K562 (cell line): Measurements from ENCODE around the gene ZNF385D. TPM values are rescaled to one million over a fixed set of nuclear protein-coding genes. Genes with fewer than 3 reads are reported as not detected.

ENCODE experiments used
- ATAC-seq: fragments of 200-7000 bp; cut with Tn5 transposase; 3 replicates; pipeline ENCODE4 v1.9.1; 2020; ENCODE audit warnings: moderate library complexity
- BruUV-seq: library from RNA; stranded (reverse); fragments of 400-500 nt; replicated peaks from 2 replicates; lab custom pipeline; 2021; lab: Mats Ljungman, UMichigan
- CTCF ChIA-PET: fragments of 300-600 bp; formaldehyde crosslinking; extraction: SDS; loops from one replicate; lab custom pipeline; 2021; ENCODE audit warnings: low intra/inter-chr PET ratio; lab: Yijun Ruan, JAX
- POLR2A ChIA-PET: fragments of 300-600, 350-650 bp; sonication (Branson Sonifier 250); formaldehyde crosslinking; extraction: SDS; loops from one replicate; lab custom pipeline; 2021; ENCODE audit warnings: antibody characterized with exemption, inconsistent platforms; lab: Yijun Ruan, JAX
- DNase-seq, 4 experiments: peaks; one replicate each; pipeline versions ENCODE4 v3.0.0 to v3.0.0-alpha.2; 2011 to 2018; ENCODE audit warnings: low spot score in 3 of 4, mixed read lengths in 3 of 4; ENCODE audit errors: extremely low read depth in 1 of 4
- FAIRE-seq: peaks from 2 replicates; lab custom pipeline; 2011; peaks lifted over from hg19 to GRCh38; lab: Jason Lieb, UNC
- H2AFZ ChIP-seq: 2 replicates; pipeline ENCODE4 v1.6.0; 2011; ENCODE audit warnings: low read depth, low read length, control low read depth, inconsistent platforms
- H3K27ac ChIP-seq: fragments of 200-600 bp; 3 replicates; pipeline ENCODE4 v1.8.0; 2011; ENCODE audit warnings: low read depth, mild to moderate bottlenecking, control low read depth, inconsistent platforms, low read length, moderate library complexity, mixed read lengths; ENCODE audit errors: extremely low read depth
- H3K27me3 ChIP-seq, 2 experiments: fragments of 300-600 bp in 1 of 2; 2 replicates in 1 of 2; 3 replicates in 1 of 2; pipeline versions ENCODE4 v1.6.0 to v1.8.0; 2011; ENCODE audit warnings: inconsistent platforms in 2 of 2, low read length in 2 of 2, mild to moderate bottlenecking in 1 of 2, mixed read lengths in 1 of 2, moderate library complexity in 1 of 2; ENCODE audit not compliant: control insufficient read depth in 2 of 2, insufficient read depth in 2 of 2
- H3K36me3 ChIP-seq: fragments of 300-600 bp; 3 replicates; pipeline ENCODE4 v1.8.0; 2011; ENCODE audit warnings: mild to moderate bottlenecking, low read length, inconsistent platforms; ENCODE audit not compliant: control insufficient read depth, insufficient read depth
- H3K4me1 ChIP-seq, 2 experiments: fragments of 200-600 bp in 1 of 2; replicated peaks in 1 of 2; 2 replicates in 1 of 2; 3 replicates in 1 of 2; pipeline versions ENCODE4 v1.5.1 to v1.8.0; 2011; ENCODE audit warnings: inconsistent platforms in 2 of 2, low read length in 2 of 2, mild to moderate bottlenecking in 1 of 2, mixed read lengths in 1 of 2, moderate library complexity in 1 of 2; ENCODE audit not compliant: control insufficient read depth in 2 of 2, insufficient read depth in 2 of 2
- H3K4me2 ChIP-seq: 2 replicates; pipeline ENCODE4 v1.6.1; 2011; ENCODE audit warnings: low read length, control low read depth, inconsistent platforms, mixed read lengths; ENCODE audit not compliant: insufficient read depth
- H3K4me3 ChIP-seq: fragments of 200-600 bp; sonication (generic), shearing (Covaris generic); 2 replicates; pipeline ENCODE4 v1.5.1; 2016; ENCODE audit warnings: control low read depth, inconsistent platforms
- H3K79me2 ChIP-seq: fragments of 200-600 bp; 3 replicates; pipeline ENCODE4 v1.8.0; 2011; ENCODE audit warnings: low read length, inconsistent platforms; ENCODE audit not compliant: control insufficient read depth, insufficient read depth
- H3K9ac ChIP-seq, 2 experiments: 2 replicates each; pipeline versions ENCODE4 v1.6.0 to v1.6.1; 2011; ENCODE audit warnings: low read depth in 2 of 2, low read length in 2 of 2, control low read depth in 1 of 2, inconsistent platforms in 1 of 2, mild to moderate bottlenecking in 1 of 2, mixed read lengths in 1 of 2; ENCODE audit not compliant: insufficient read depth in 1 of 2
- H3K9me1 ChIP-seq: one replicate; pipeline ENCODE4 v1.6.0; 2011; ENCODE audit warnings: inconsistent platforms, mild to moderate bottlenecking, low read length, moderate library complexity; ENCODE audit not compliant: control insufficient read depth, insufficient read depth
- H3K9me3 ChIP-seq: replicated peaks from 2 replicates; pipeline ENCODE4 v1.5.1; 2011; ENCODE audit warnings: low read depth, low read length, inconsistent platforms; ENCODE audit not compliant: control insufficient read depth, insufficient read depth
- H4K20me1 ChIP-seq: replicated peaks from 2 replicates; pipeline ENCODE4 v1.6.1; 2011; ENCODE audit warnings: low read length, inconsistent platforms, mixed read lengths; ENCODE audit not compliant: control insufficient read depth, insufficient read depth
- ARID4B ChIP-seq: sonication (generic); formaldehyde crosslinking; IDR thresholded peaks from 2 replicates; pipeline ENCODE4 v1.8.0; 2022; ENCODE audit warnings: mild to moderate bottlenecking, missing genetic modification reagents
- GTF2B ChIP-seq: IDR thresholded peaks from 2 replicates; pipeline ENCODE4 v1.6.1; 2011; ENCODE audit not compliant: insufficient read length; ENCODE audit errors: extremely low read depth
- SETDB1 ChIP-seq: IDR thresholded peaks from one replicate; pipeline ENCODE4 v1.6.1; 2012; ENCODE audit warnings: low read length, control low read depth, inconsistent platforms
- SMAD3 ChIP-seq: fragments of 450-650 bp; formaldehyde crosslinking; conservative IDR thresholded peaks from 2 replicates; pipeline ENCODE4 v1.4.0; 2020; ENCODE audit warnings: mild to moderate bottlenecking
- SMARCA4 ChIP-seq: fragments of 450-650 bp; IDR thresholded peaks from 2 replicates; pipeline ENCODE4 v1.6.1; 2016
- STAT6 ChIP-seq: sonication (generic); formaldehyde crosslinking; IDR thresholded peaks from 2 replicates; pipeline ENCODE4 v1.8.1; 2023; ENCODE audit warnings: mild to moderate bottlenecking, missing genetic modification reagents
- TSHZ1 ChIP-seq: fragments of 250-450 bp; sonication (Bioruptor Pico); IDR thresholded peaks from 2 replicates; pipeline ENCODE4 v1.4.0; 2020; ENCODE audit warnings: mild to moderate bottlenecking, moderate library complexity
- USF1 ChIP-seq: sonication (generic); formaldehyde crosslinking; IDR thresholded peaks from 2 replicates; pipeline ENCODE4 v1.9.0; 2022; ENCODE audit warnings: mild to moderate bottlenecking, missing genetic modification reagents
- ZNF507 ChIP-seq: conservative IDR thresholded peaks from 2 replicates; pipeline ENCODE4 v1.6.1; 2017; ENCODE audit warnings: missing genetic modification characterization, missing compliant biosample characterization
- WGBS: fragments of 100-300 bp; shearing (Covaris generic); methylation state at CpG from one replicate; pipeline ENCODE4 v1.1.6; 2016; ENCODE audit warnings: low coverage, mixed read lengths; ENCODE audit not compliant: insufficient coverage; ENCODE audit errors: missing lambda C conversion rate; 5-methylcytosine and 5-hydroxymethylcytosine counted together
- in situ Hi-C: fragments of 300-500 bp; cut with MboI; formaldehyde crosslinking; loops from 4 replicates; pipeline ENCODE4 v1.15.0; 2018; ENCODE audit warnings: inconsistent platforms, mixed read lengths
- intact Hi-C: fragments of 100-400 bp; cut with micrococcal nuclease; formaldehyde crosslinking; loops from 2 replicates; pipeline ENCODE4 v1.14.2; 2022
- polyA plus RNA-seq, 8 experiments: library from polyadenylated mRNA; depleted of rRNA in 4 of 8; stranded (reverse) in 5 of 8; unstranded in 3 of 8; fragments of >200 nt; fragmentation: Nextera tagmentation in 2 of 8; fragmentation: Illumina TruSeq in 1 of 8; extraction: Ambion mirVana in 2 of 8; extraction: Trizol in 1 of 8; gene quantifications; 2 replicates each; pipeline versions ENCODE4 v1.2.1 to v1.2.3, GENCODE V29; 2011 to 2014; ENCODE audit warnings: inconsistent platforms in 1 of 8, missing spikeins in 1 of 8
- total RNA-seq, 7 experiments: library from RNA; depleted of rRNA in 6 of 7; stranded (reverse); fragments of >200 nt in 6 of 7; fragmentation: Illumina TruSeq in 2 of 7; extraction: Trizol in 2 of 7; gene quantifications; 2 replicates each; pipeline versions ENCODE4 v1.2.1 to v1.2.3, GENCODE V29; 2011 to 2021; ENCODE audit warnings: low replicate concordance in 1 of 7

Gene ZNF385D
- total and polyA plus RNA-seq, 9 of the 15 experiments (the other 6 are each of a cell fraction or from before 2014, with no cell fraction given), result 0.14 to 1.7 (median 0.51) TPM

GRCh38 chr3:21634112-21634511 is 116.9 kb downstream of the ZNF385D start (continued):
- no peak for TF ChIP-seq GTF2B
- TF ChIP-seq, all 486 proteins: peak for 2

- Histone ChIP-seq H3K9ac (no peak overlapping the region), H4K20me1 (no peaks in the 10 kb centered on the region), H3K36me3 (no peaks in the 10 kb centered on the region), H3K9me1 (no peaks in the 10 kb centered on the region), H3K27ac (no peak overlapping the region), H2AFZ (no peak overlapping the region), H3K4me1 (no peaks in the 10 kb centered on the region), H3K27me3 (no peaks in the 10 kb centered on the region), H3K9me3 (no peaks in the 10 kb centered on the region), H3K4me2 (no peak overlapping the region), H3K79me2 (no peaks in the 10 kb centered on the region), H3K4me3 (no peak overlapping the region)
- CTCF ChIA-PET, result no interaction called here
- WGBS, result 24% methylated on average over 4 of the region's 4 CpGs
- FAIRE-seq (no peak), DNase-seq (no peak), ATAC-seq (no peak)
- POLR2A ChIA-PET, result no interaction called here
- BruUV-seq, result no TSS peak
- intact Hi-C loops (no loop called here), in situ Hi-C loops (no loop called here)
- TF ChIP-seq SMAD3 (CRISPR knock-in tag) (no peak), ZNF507 (no peak), STAT6 (CRISPR knock-in tag) (no peak), TSHZ1 (CRISPR knock-in tag) (no peak), ARID4B (no peak), SMARCA4 (no peak), SETDB1 (no peak), USF1 (no peak)
Measured at GRCh38 chr3:21624524-21624923, 126.5 kb downstream of the ZNF385D start.
